ENCODE data around the gene AFF1.

Gene AFF1

DNA sequence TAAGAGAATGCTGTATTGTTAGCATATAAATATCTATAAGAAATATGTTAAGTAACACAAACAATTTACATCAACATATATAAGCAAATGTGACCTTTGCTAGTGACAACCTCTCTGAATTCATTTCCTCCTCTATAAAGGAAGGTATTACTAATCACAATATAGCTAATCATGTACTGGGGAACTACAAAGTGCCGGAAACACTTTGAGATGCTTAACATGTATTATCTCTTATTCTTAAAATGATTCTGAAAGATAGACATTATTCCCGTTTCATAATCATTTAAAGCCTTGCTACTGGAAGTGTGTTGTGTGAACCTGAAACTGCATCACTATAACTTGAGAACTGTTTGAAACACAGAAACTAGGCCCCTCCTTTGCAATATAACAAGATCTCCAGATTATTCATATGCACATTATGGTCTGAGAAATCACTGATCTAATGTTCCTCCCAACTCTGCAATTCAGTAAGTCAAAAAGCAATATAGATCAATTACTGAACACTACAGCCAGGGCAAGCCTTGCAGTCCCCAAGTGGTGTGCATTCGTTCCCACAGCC, 231.6 kb downstream of the AFF1 start:
- DNase-seq, result no peak

DNA sequence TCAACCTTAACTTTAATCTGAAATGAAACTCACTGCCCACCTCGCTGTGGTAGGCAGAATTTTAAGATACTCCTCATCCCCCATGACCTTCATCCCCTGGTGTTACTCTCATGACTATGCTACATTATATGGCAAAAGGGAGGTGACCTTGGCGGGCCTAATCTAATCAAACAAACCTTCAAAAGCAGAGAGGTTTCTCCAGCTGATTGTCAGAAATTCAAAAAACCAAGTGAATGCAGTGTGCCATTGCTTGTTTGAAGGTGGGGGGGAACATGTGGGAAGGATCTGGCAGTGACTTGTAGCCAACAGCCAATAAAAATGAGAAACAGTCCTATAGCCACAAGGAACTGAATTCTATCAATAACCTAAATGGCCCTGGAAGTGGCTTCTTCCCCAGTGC, 237.1 kb downstream of the AFF1 start:
- DNase-seq, result no peak

DNA sequence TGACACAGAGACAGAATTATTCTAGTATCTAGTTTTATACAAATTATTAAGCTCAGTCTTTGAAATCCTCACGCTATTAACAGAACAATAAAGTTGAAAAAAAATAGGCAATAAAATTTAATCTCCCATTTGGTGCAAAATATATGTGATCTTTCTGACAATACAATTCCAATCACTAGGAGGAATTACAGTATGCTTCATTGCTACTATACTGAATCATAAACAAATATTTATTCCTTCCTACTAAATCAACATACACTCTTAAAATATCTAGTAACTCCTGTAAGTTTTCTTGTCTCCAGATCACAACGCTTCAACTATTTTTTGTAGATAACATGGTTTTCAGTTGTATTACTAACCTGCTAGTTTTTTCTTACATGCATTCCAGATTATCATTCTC, 239.9 kb downstream of the AFF1 start:
- DNase-seq, result no peak

DNA sequence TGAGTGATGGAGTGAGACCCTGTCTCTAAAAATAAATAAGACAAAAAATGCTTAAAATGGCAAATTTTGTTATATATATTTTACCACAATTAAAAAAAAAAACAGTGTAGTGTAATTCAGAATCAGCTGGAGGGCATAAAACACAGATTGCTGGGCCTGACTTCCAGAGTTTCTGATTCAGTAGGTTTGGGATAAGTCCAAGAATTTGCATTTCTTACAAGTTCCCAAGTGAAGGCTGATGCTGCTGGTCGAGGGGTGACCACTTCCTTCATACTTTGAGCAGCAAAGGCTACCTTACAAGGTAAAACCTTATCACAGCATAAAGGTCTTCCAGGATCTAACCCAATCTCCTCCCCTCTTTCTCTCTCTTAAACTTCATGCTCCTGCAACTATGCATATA, 244.9 kb downstream of the AFF1 start:
- no peak for DNase-seq

DNA sequence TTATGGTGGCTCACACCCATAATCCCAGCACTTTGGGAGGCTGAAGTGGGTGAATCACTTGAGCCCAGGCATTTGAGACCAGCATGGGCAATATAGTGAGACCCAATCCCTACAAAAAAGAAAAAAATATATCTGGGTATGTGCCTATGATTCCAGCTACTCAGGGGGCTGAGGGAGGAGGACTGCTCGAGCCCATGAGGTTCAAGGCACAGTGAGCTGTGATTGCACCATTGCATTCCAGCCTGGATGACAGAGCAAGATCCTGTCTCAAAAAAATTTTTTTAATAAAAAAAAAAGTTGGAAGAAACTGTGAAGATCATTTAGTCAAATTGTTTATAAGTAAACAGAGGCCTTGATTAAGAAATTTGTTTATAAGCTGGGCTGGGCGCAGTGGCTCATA, 246.0 kb downstream of the AFF1 start:
- no peak for DNase-seq

DNA sequence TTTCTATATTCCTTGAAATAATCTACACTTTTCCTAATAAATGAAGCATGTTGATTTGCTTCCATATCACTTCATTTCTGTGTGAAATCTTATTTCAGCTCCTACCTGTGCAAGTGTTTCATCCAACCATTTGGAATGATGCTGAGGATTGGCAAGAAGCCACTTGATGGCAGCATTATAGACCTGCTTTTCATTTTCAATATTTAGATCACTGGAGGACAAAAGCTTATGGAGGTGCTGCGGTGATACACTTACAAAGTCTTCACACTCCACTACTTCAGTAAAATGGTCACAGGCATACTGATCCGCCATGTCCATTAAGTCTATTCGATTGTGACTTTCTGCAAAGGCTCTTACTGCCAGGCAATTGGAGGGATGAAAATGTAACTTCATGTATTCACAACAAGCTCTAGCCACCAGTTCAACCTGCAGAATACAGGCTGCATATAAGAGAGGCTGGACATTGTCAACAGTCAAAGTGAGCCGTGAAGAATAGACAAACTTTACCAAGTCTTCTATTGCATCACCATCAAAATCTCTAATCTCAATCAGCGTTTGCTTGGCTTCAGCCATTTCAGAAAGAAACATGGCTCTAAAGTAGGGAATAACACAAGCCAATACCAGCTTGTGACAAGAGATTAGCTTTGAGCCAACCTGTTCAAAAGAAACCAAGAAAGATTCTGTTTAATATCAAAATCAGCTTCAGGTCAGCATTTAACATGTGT, 250.5 kb downstream of the AFF1 start:
- no peak for DNase-seq

DNA sequence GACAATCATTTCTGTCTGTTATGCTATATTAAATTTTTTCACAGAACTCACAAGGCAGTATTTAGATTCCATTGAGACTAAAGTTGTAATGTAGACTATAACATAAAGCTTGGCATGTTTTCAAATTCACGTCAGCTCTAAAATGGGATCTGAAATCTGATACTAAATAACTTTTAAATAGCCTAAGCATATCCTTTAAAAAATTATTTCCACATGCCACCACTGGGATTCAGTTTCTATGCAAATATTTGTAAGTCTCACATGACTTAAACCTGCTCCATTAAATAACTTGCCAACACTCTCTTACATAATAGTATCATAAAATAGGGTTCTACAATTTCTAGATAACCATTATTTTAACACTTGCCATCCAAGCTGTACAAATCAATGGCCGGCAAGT, 253.2 kb downstream of the AFF1 start:
- DNase-seq, result no peak

DNA sequence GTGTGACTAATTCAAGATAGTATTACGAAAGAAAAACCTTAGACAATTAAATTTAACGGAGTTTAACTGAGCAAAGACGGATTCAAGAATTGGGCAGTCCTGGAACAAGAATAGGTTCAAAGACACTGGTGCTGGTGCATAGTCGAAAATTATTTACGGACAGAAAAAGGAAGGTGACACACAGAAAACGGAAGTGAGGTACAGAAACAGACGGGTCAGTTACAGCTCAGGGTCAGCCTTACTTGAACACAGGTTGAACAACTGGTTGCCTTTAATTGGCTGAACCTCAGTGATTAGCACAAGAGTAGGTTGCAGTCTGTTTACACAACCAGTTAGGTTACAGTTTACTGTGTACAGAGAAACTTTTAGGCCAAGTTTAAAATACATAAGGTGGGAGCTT, 254.1 kb downstream of the AFF1 start:
- no peak for DNase-seq
